Lower leg skin (tissue), 3 donors: ENCODE measurements around the gene RALGAPB.

ENCODE experiments used
- CTCF ChIP-seq, 3 donors: fragments of 450-650 bp; IDR thresholded peaks; one replicate each; pipeline ENCODE4 v1.5.1; 2016; ENCODE audit warnings: antibody characterized with exemption in 3 of 3, mild to moderate bottlenecking in 3 of 3, moderate library complexity in 2 of 3
- POLR2A ChIP-seq, 2 donors: fragments of 450-650 bp; IDR thresholded peaks; one replicate each; pipeline ENCODE4 v1.6.1; 2016 to 2017; ENCODE audit warnings: antibody characterized with exemption in 2 of 2, mild to moderate bottlenecking in 1 of 2, moderate library complexity in 1 of 2

- TF ChIP-seq CTCF (IDR thresholded peaks at IDR 0.05) (no peak), POLR2A (IDR thresholded peaks at IDR 0.05) (no peak)
Measured at GRCh38 chr20:38434301-38434741, 38.3 kb upstream of the RALGAPB start.
